Colonic mucosa (tissue), 4 donors: Measurements from ENCODE around the gene PDE7B. TPM values are rescaled to one million over a fixed set of nuclear protein-coding genes. Genes with fewer than 3 reads are reported as not detected.
A peak's percentile ranks its signal among the peaks of the same experiment; 100 is the strongest.

Experiments
- DNase-seq: peaks from one replicate; pipeline ENCODE4 v3.0.0-alpha.2; 2020
- H3K27ac ChIP-seq: fragments of 200-600 bp; one replicate; pipeline ENCODE4 v1.8.0; 2021
- H3K27me3 ChIP-seq: fragments of 200-600 bp; one replicate; pipeline ENCODE4 v1.8.0; 2021
- H3K36me3 ChIP-seq: fragments of 200-600 bp; one replicate; pipeline ENCODE4 v1.8.0; 2021
- H3K4me1 ChIP-seq: fragments of 200-600 bp; one replicate; pipeline ENCODE4 v1.8.0; 2021; ENCODE audit warnings: mild to moderate bottlenecking
- H3K4me3 ChIP-seq: fragments of 200-600 bp; one replicate; pipeline ENCODE4 v1.8.0; 2021
- H3K9ac ChIP-seq, 2 donors: one replicate each; pipeline ENCODE4 v1.7.0; 2013; ENCODE audit warnings: control low read depth in 2 of 2, low read depth in 2 of 2, low read length in 2 of 2
- H3K9me3 ChIP-seq: fragments of 200-600 bp; one replicate; pipeline ENCODE4 v1.8.0; 2021
- intact Hi-C: fragments of 100-400 bp; cut with DNase I; formaldehyde crosslinking; loops from one replicate; pipeline ENCODE4 v1.14.1; 2022
- total RNA-seq, 2 donors: library from RNA; stranded (reverse); fragmentation: NEBNext Ultra II Directional in 1 of 2; extraction: Animal tissue kit (Norgen Biotek cat#: 25700) in 1 of 2; gene quantifications; one replicate each; pipeline ENCODE4 v1.2.1, GENCODE V29; 2021
- TF ChIP-seq, protein P1 (sequence below): fragments of 200-600 bp; IDR thresholded peaks from one replicate; pipeline ENCODE4 v1.8.0; 2022; ENCODE audit warnings: antibody characterized with exemption, mild to moderate bottlenecking
- donor health status: healthy.
- donor health status: DM: no; HTN: no; CAD: no.
- donor health status: DM: no; HTN: no; CAD: no.

PDE7B gene
- total RNA-seq, 2 donors from 2014 or later: 1.0 to 1.4 TPM

DNA sequence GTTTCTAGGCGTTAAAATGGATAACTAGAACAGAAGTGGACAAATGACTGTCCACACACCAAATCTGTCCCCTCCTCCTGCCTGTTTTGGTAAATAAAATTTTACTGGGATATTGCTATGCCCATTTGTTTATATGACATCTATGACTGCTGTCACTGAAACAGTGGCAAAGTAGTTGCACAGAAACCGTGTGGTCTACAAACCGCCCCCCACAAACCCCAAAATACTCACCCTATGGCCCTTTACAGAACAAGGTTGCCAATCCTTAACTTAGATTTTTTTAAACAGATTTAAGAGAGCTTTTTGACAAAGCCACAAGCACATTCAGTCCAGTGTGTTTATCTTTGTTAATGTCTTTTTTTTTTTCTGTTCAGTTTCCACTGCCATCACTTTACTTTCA is 260.8 kb downstream of the PDE7B start:
- H3K4me3 ChIP-seq: no peak overlapping the region
- intact Hi-C loops: no loop called here
- H3K9me3 ChIP-seq: no peaks in the 10 kb centered on the region
- no peak overlapping the region for H3K9ac ChIP-seq
- DNase-seq: no peak
- no peaks in the 10 kb centered on the region for H3K27me3 ChIP-seq
- H3K4me1 ChIP-seq: no peaks in the 10 kb centered on the region
- TF ChIP-seq, protein P1, sequence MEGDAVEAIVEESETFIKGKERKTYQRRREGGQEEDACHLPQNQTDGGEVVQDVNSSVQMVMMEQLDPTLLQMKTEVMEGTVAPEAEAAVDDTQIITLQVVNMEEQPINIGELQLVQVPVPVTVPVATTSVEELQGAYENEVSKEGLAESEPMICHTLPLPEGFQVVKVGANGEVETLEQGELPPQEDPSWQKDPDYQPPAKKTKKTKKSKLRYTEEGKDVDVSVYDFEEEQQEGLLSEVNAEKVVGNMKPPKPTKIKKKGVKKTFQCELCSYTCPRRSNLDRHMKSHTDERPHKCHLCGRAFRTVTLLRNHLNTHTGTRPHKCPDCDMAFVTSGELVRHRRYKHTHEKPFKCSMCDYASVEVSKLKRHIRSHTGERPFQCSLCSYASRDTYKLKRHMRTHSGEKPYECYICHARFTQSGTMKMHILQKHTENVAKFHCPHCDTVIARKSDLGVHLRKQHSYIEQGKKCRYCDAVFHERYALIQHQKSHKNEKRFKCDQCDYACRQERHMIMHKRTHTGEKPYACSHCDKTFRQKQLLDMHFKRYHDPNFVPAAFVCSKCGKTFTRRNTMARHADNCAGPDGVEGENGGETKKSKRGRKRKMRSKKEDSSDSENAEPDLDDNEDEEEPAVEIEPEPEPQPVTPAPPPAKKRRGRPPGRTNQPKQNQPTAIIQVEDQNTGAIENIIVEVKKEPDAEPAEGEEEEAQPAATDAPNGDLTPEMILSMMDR: no peak
- H3K27ac ChIP-seq: no peak overlapping the region
- H3K36me3 ChIP-seq: no peaks in the 10 kb centered on the region

DNA sequence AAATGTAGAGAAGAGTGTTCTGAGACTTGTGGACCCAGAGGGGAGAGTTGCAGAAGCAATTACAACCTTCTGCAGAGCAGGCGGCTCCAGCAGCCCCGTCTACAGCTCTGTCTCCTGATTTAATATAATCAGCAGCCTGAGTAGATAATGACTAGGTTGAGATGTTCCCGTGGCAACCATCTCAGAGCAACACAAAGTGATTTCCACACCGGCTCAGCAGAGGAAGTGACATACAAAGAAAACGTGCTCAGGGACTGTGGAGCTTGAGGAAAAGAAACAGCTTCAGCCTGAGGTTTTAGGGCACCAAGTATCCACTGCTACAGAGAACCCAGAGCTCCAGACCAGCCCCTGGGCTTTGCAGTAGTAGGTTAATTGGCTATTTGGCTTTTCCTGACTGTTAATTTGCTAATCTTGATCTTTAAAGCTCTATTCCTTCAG is 262.3 kb downstream of the PDE7B start:
- no peaks in the 10 kb centered on the region for H3K27me3 ChIP-seq
- H3K27ac ChIP-seq: no peak overlapping the region
- no peaks in the 10 kb centered on the region for H3K36me3 ChIP-seq
- H3K9me3 ChIP-seq: no peaks in the 10 kb centered on the region
- intact Hi-C loops: no loop called here
- no peak overlapping the region for H3K9ac ChIP-seq
- TF ChIP-seq, protein P1: no peak
- no peaks in the 10 kb centered on the region for H3K4me1 ChIP-seq
- H3K4me3 ChIP-seq: no peak overlapping the region
- DNase-seq: peak; percentile 27

DNA sequence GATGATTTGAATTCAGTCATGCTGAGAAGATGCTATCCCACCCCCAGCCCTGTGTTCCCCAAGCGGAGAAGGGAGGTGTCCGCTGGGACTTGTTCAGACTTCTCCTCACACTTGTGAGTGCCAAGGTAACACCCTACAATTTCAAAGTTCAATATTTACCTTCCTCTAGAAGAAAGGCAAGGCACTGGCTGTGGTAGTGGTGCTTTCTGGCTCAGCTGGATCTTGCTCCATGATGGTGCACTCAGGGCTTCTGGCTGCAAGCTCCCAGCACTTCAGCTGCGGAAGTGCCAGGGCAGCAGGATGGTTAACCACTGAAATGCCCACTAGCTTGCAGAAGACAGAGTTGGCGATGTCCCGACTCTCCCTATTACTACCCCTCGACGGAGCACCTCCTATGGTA is 263.2 kb downstream of the PDE7B start:
- TF ChIP-seq, protein P1: no peak
- DNase-seq: no peak
- Histone ChIP-seq H3K27ac (no peak overlapping the region), H3K36me3 (no peaks in the 10 kb centered on the region), H3K9me3 (no peaks in the 10 kb centered on the region), H3K4me1 (no peaks in the 10 kb centered on the region), H3K27me3 (no peaks in the 10 kb centered on the region), H3K4me3 (no peak overlapping the region), H3K9ac (no peak overlapping the region)
- intact Hi-C loops: no loop called here

DNA sequence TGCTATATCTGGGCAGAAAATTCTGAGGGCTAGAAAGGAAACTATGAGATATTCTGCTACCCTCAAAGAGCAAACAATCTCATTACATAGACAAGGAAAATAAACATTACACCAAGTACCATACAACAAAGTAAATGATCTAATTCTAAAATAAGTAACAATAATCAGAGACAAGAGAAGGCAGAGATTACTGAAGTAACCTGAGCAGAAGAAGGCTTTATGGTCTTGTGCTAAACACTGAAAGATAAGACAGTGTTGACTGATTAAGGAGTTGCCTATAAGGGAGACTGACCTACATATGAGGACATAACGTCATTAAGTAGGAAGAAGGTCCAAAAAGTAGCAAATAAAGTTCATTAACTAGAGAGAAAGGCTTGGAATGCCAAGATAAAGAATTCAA is 264.4 kb downstream of the PDE7B start:
- H3K4me3 ChIP-seq: no peak overlapping the region
- H3K36me3 ChIP-seq: no peaks in the 10 kb centered on the region
- no peak overlapping the region for H3K27ac ChIP-seq
- intact Hi-C loops: no loop called here
- H3K27me3 ChIP-seq: no peaks in the 10 kb centered on the region
- TF ChIP-seq, protein P1: no peak
- H3K4me1 ChIP-seq: no peaks in the 10 kb centered on the region
- no peak for DNase-seq
- H3K9ac ChIP-seq: no peak overlapping the region
- no peaks in the 10 kb centered on the region for H3K9me3 ChIP-seq

DNA sequence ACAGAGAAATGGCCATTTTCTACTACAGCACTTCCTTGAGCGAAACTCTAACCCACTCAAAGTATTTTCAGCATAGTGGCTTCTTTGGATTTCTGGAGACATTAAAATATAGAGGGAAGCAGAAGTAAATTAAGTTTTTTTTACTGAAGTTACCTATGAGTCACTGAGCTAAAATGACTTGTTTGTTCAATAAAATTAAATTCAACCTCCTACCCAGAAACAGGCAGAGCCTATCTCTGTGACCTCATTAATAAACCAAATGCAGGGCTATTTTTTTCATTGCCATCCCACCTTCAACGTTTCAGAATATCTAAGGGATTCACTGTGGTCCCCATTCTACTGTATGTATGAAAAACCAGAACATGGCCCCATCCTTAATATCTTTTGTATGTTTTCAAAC is 265.6 kb downstream of the PDE7B start:
- H3K4me3 ChIP-seq: no peak overlapping the region
- intact Hi-C loops: no loop called here
- no peak overlapping the region for H3K27ac ChIP-seq
- H3K9me3 ChIP-seq: no peaks in the 10 kb centered on the region
- TF ChIP-seq, protein P1: no peak
- H3K27me3 ChIP-seq: no peaks in the 10 kb centered on the region
- no peak for DNase-seq
- no peaks in the 10 kb centered on the region for H3K36me3 ChIP-seq
- no peak overlapping the region for H3K9ac ChIP-seq
- no peaks in the 10 kb centered on the region for H3K4me1 ChIP-seq

DNA sequence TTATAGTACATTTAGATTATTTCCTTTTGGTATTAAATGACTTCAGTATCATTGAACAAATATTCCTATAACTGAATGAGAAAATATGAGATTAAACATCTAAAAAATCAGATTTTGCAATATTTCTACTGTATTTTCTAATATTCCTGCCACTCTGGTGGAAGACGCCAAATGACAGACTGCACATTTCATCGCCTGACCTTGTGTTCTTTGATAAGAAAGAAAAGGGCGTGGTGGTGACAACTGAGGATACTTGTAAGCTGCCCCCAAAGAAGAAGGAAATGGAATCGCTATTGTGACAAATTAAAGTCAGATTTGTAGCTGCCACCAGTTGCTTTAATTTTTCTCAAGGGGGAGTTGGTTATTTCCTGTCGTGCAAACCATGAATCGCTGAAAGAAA is 267.3 kb downstream of the PDE7B start:
- H3K27me3 ChIP-seq: no peaks in the 10 kb centered on the region
- no peaks in the 10 kb centered on the region for H3K4me1 ChIP-seq
- DNase-seq: no peak
- TF ChIP-seq, protein P1: no peak
- no peaks in the 10 kb centered on the region for H3K9me3 ChIP-seq
- no peak overlapping the region for H3K27ac ChIP-seq
- no peaks in the 10 kb centered on the region for H3K36me3 ChIP-seq
- intact Hi-C loops: no loop called here
- H3K4me3 ChIP-seq: no peak overlapping the region
- no peak overlapping the region for H3K9ac ChIP-seq
